A673 (cell line): ENCODE data around the gene DKKL1. TPM values are rescaled to one million over a fixed set of nuclear protein-coding genes. Genes with fewer than 3 reads are reported as not detected.

ENCODE experiments used
- BruUV-seq: library from RNA; stranded (reverse); fragments of 400-500 nt; replicated peaks from 2 replicates; lab custom pipeline; 2021; lab: Mats Ljungman, UMichigan
- CTCF ChIA-PET: fragments of 300-600 bp; sonication (Branson Sonifier 250); formaldehyde crosslinking; loops from one replicate; lab custom pipeline; 2022; ENCODE audit warnings: antibody characterized with exemption; lab: Charles Lee
- POLR2A ChIA-PET: fragments of 300-600 bp; sonication (Branson Sonifier 250); formaldehyde crosslinking; loops from one replicate; lab custom pipeline; 2022; ENCODE audit warnings: antibody characterized with exemption; ENCODE audit not compliant: low non-redundant PET; lab: Charles Lee
- DNase-seq: peaks from one replicate; pipeline ENCODE4 v3.0.0-alpha.2; 2015; ENCODE audit warnings: low spot score
- H3K27ac ChIP-seq: fragments of 200-600 bp; sonication (generic); 2 replicates; pipeline ENCODE4 v1.5.1; 2016; ENCODE audit warnings: mixed run types, low read depth, mild to moderate bottlenecking, mixed read lengths, antibody characterized with exemption, low read length; ENCODE audit not compliant: poor library complexity, severe bottlenecking
- H3K27me3 ChIP-seq: fragments of 200-600 bp; sonication (generic); replicated peaks from 2 replicates; pipeline ENCODE4 v1.6.1; 2017; ENCODE audit warnings: mixed run types, low read depth, mild to moderate bottlenecking, mixed read lengths, antibody characterized with exemption, low read length; ENCODE audit not compliant: insufficient read depth, poor library complexity
- H3K36me3 ChIP-seq: fragments of 200-600 bp; sonication (generic); 2 replicates; pipeline ENCODE4 v1.6.1; 2016; ENCODE audit warnings: mixed run types, mild to moderate bottlenecking, mixed read lengths, antibody characterized with exemption, low read length; ENCODE audit not compliant: insufficient read depth, poor library complexity, severe bottlenecking
- H3K4me1 ChIP-seq: fragments of 200-600 bp; sonication (generic); 2 replicates; pipeline ENCODE4 v1.6.1; 2017; ENCODE audit warnings: mixed run types, mild to moderate bottlenecking, mixed read lengths, antibody characterized with exemption, low read length; ENCODE audit not compliant: insufficient read depth, poor library complexity, severe bottlenecking
- H3K4me3 ChIP-seq: fragments of 200-600 bp; sonication (generic); 2 replicates; pipeline ENCODE4 v1.5.1; 2016; ENCODE audit warnings: low read depth, mixed run types, mild to moderate bottlenecking, mixed read lengths, low read length; ENCODE audit not compliant: poor library complexity, severe bottlenecking
- H3K9me3 ChIP-seq: fragments of 200-600 bp; sonication (generic); 2 replicates; pipeline ENCODE4 v1.6.1; 2016; ENCODE audit warnings: mixed run types, low read depth, mild to moderate bottlenecking, mixed read lengths, antibody characterized with exemption, low read length; ENCODE audit not compliant: poor library complexity, severe bottlenecking
- CTCF ChIP-seq: fragments of 300-800, 200-600 bp; sonication (generic); conservative IDR thresholded peaks from 2 replicates; pipeline ENCODE4 v1.5.1; 2017; ENCODE audit warnings: low read depth, mild to moderate bottlenecking, antibody characterized with exemption, low read length, moderate library complexity, mixed read lengths
- EZH2 ChIP-seq: fragments of 200-600 bp; sonication (generic); IDR thresholded peaks from 2 replicates; pipeline ENCODE4 v1.6.1; 2017; ENCODE audit warnings: borderline replicate concordance, low read depth, mild to moderate bottlenecking, mixed read lengths, antibody characterized with exemption, low read length; ENCODE audit not compliant: poor library complexity, severe bottlenecking
- intact Hi-C: fragments of 100-400 bp; cut with micrococcal nuclease; formaldehyde crosslinking; loops from one replicate; pipeline ENCODE4 v1.10.0; 2022; ENCODE audit not compliant: unreplicated experiment
- total RNA-seq: library from RNA; stranded (reverse); gene quantifications from 2 replicates; pipeline ENCODE4 v1.2.3, GENCODE V29; 2021

The DKKL1 gene
- total RNA-seq, 1 experiment from 2014 or later: 1.2 TPM

- intact Hi-C loops: no loop called here
- Histone ChIP-seq H3K4me3 (no peak overlapping the region), H3K27me3 (no peaks in the 10 kb centered on the region), H3K27ac (no peak overlapping the region), H3K9me3 (no peaks in the 10 kb centered on the region), H3K36me3 (no peaks in the 10 kb centered on the region), H3K4me1 (no peaks in the 10 kb centered on the region)
- ChIA-PET POLR2A (no interaction called here), CTCF (no interaction called here)
- TF ChIP-seq CTCF (no peak), EZH2 (no peak)
- no peak for DNase-seq
- no TSS peak for BruUV-seq
These were observed 32.1 kb downstream of the DKKL1 start for GRCh38 chr19:49395581-49396407.

GRCh38 chr19:49396738-49397505 is 33.2 kb downstream of the DKKL1 start:
- intact Hi-C loops: no loop called here

More at GRCh38 chr19:49396738-49397505, 33.2 kb downstream of the DKKL1 start:
- H3K36me3 ChIP-seq: no peaks in the 10 kb centered on the region
- ChIA-PET POLR2A (no interaction called here), CTCF (no interaction called here)
- H3K27ac ChIP-seq: no peak overlapping the region
- H3K4me1 ChIP-seq: no peaks in the 10 kb centered on the region
- no peaks in the 10 kb centered on the region for H3K27me3 ChIP-seq
- BruUV-seq: no TSS peak
- no peak overlapping the region for H3K4me3 ChIP-seq
- TF ChIP-seq EZH2: no peak
- no peak for TF ChIP-seq CTCF
- no peaks in the 10 kb centered on the region for H3K9me3 ChIP-seq
- no peak for DNase-seq
